Bone marrow (tissue), 2 donors: ENCODE data around the gene TSACC.
"Not testable (repeated sequence)": the region's sequence is repeated elsewhere in the genome, so short reads cannot be mapped to it uniquely, and the experiment has no call there.

Experiments
- DNase-seq, 2 donors: peaks; one replicate each; lab custom pipeline; 2025; lab: John Stamatoyannopoulos, UW

TSACC gene

GRCh38 chr1:156346636-156347035 lies 8.3 kb downstream of the TSACC start:
- no peak for DNase-seq

GRCh38 chr1:156347331-156347730 lies 9.0 kb downstream of the TSACC start:
- no peak for DNase-seq

GRCh38 chr1:156352481-156352880 lies 14.2 kb downstream of the TSACC start:
- not testable (repeated sequence) for DNase-seq

- DNase-seq = no peak
These were observed 18.0 kb downstream of the TSACC start for GRCh38 chr1:156356262-156356874.

GRCh38 chr1:156356875-156357534 lies 18.7 kb downstream of the TSACC start:
- DNase-seq = no peak

GRCh38 chr1:156357977-156358376 lies 19.7 kb downstream of the TSACC start:
- no peak for DNase-seq

GRCh38 chr1:156358641-156359040 lies 20.3 kb downstream of the TSACC start:
- no peak for DNase-seq

GRCh38 chr1:156359249-156359648 lies 20.9 kb downstream of the TSACC start:
- DNase-seq = no peak

- DNase-seq = no peak
These were observed 21.6 kb downstream of the TSACC start for GRCh38 chr1:156359973-156360372.

- DNase-seq = no peak
These were observed 22.2 kb downstream of the TSACC start for GRCh38 chr1:156360534-156360933.

- no peak for DNase-seq
These were observed 27.4 kb downstream of the TSACC start for GRCh38 chr1:156365754-156366153.

- no peak for DNase-seq
These were observed 28.2 kb downstream of the TSACC start for GRCh38 chr1:156366378-156367166.

- DNase-seq = no peak
These were observed 29.2 kb downstream of the TSACC start for GRCh38 chr1:156367383-156368156.

- DNase-seq = no peak
These were observed 29.9 kb downstream of the TSACC start for GRCh38 chr1:156368157-156368658.

GRCh38 chr1:156368889-156369684 lies 30.8 kb downstream of the TSACC start, which contains the start of gene RHBG:
Gene RHBG (plus strand): TSS chr1:156369211. CDS start chr1:156369250, 39 bp downstream.
- no peak for DNase-seq

- DNase-seq = not testable (repeated sequence)
These were observed 31.5 kb downstream of the TSACC start for GRCh38 chr1:156369685-156370286.

- peak in 1 of 2 donors; percentile 44 for DNase-seq
These were observed 33.4 kb downstream of the TSACC start for GRCh38 chr1:156371553-156372264.

GRCh38 chr1:156372265-156372586 lies 33.9 kb downstream of the TSACC start:
- no peak for DNase-seq

GRCh38 chr1:156372876-156373275 lies 34.5 kb downstream of the TSACC start:
- no peak for DNase-seq

- DNase-seq = no peak
These were observed 35.2 kb downstream of the TSACC start for GRCh38 chr1:156373546-156373945.
